ENCODE results near the gene MYOZ1.
A peak's percentile ranks its signal among the peaks of the same experiment; 100 is the strongest.
"Not testable (repeated sequence)": the region's sequence is repeated elsewhere in the genome, so short reads cannot be mapped to it uniquely, and the experiment has no call there.

MYOZ1 gene

GRCh38 chr10:73641328-73642060, at the start of gene MYOZ1:
MYOZ1 (minus strand) TSS chr10:73641474; CDS start chr10:73640017, 1,457 bp downstream.
- DNase-seq, result peak; percentile 3

GRCh38 chr10:73690755-73691154, 49.5 kb upstream of the MYOZ1 start:
- not testable (repeated sequence) for DNase-seq

- not testable (repeated sequence) for DNase-seq
Measured at GRCh38 chr10:73689596-73689995, 48.3 kb upstream of the MYOZ1 start.

- DNase-seq, result not testable (repeated sequence)
Measured at GRCh38 chr10:73687641-73688040, 46.4 kb upstream of the MYOZ1 start.

GRCh38 chr10:73674546-73674945, 33.3 kb upstream of the MYOZ1 start:
- DNase-seq, result not testable (repeated sequence)

GRCh38 chr10:73668378-73668777, 27.1 kb upstream of the MYOZ1 start:
- not testable (repeated sequence) for DNase-seq

- DNase-seq, result not testable (repeated sequence)
Measured at GRCh38 chr10:73666153-73666809, 25.0 kb upstream of the MYOZ1 start.

GRCh38 chr10:73665581-73665980, 24.3 kb upstream of the MYOZ1 start:
- not testable (repeated sequence) for DNase-seq

GRCh38 chr10:73664156-73665040, 23.1 kb upstream of the MYOZ1 start:
- not testable (repeated sequence) for DNase-seq

GRCh38 chr10:73663621-73664020, 22.3 kb upstream of the MYOZ1 start:
- not testable (repeated sequence) for DNase-seq

- not testable (repeated sequence) for DNase-seq
Measured at GRCh38 chr10:73662705-73663104, 21.4 kb upstream of the MYOZ1 start.

- DNase-seq, result no peak
Measured at GRCh38 chr10:73655990-73656298, 14.7 kb upstream of the MYOZ1 start, which contains the start of gene SYNPO2L. SYNPO2L (minus strand) TSS chr10:73656029; CDS start chr10:73655922, 107 bp downstream.

GRCh38 chr10:73655257-73655989, 14.1 kb upstream of the MYOZ1 start:
- no peak for DNase-seq

GRCh38 chr10:73653701-73654100, 12.4 kb upstream of the MYOZ1 start:
- DNase-seq, result peak; percentile 3

GRCh38 chr10:73653195-73653594, 11.9 kb upstream of the MYOZ1 start:
- no peak for DNase-seq

GRCh38 chr10:73650537-73651331, 9.5 kb upstream of the MYOZ1 start:
- no peak for DNase-seq

GRCh38 chr10:73649876-73650536, 8.7 kb upstream of the MYOZ1 start:
- DNase-seq, result no peak

- DNase-seq, result peak; percentile 70
Measured at GRCh38 chr10:73648975-73649829, 7.9 kb upstream of the MYOZ1 start.

- DNase-seq, result no peak
Measured at GRCh38 chr10:73647875-73648651, 6.8 kb upstream of the MYOZ1 start.

Data from kidney glomerular epithelial cell (primary cell).